AG09309 (cell line): ENCODE measurements around the gene RPL7A.
A peak's percentile ranks its signal among the peaks of the same experiment; 100 is the strongest.

ENCODE experiments used
- DNase-seq: peaks from one replicate; pipeline ENCODE4 v3.0.0-alpha.2; 2010; ENCODE audit warnings: low read depth
- H3K4me3 ChIP-seq: 2 replicates; pipeline ENCODE4 v1.5.1; 2011; ENCODE audit warnings: mild to moderate bottlenecking, low read depth, low read length, moderate library complexity; ENCODE audit not compliant: control insufficient read depth
- CTCF ChIP-seq: IDR thresholded peaks from 2 replicates; pipeline ENCODE4 v1.5.1; 2011; ENCODE audit warnings: mild to moderate bottlenecking, low read depth, low read length, inconsistent platforms; ENCODE audit not compliant: insufficient read depth, control insufficient read depth; ENCODE audit errors: missing control alignments

The RPL7A gene

GRCh38 chr9:133369422-133369821, 21.4 kb downstream of the RPL7A start:
- no peak overlapping the region for H3K4me3 ChIP-seq
- no peak for TF ChIP-seq CTCF
- DNase-seq = no peak

GRCh38 chr9:133369933-133370332, 21.9 kb downstream of the RPL7A start:
- TF ChIP-seq CTCF = no peak
- no peak for DNase-seq
- H3K4me3 ChIP-seq = no peak overlapping the region

GRCh38 chr9:133370685-133371084, 22.7 kb downstream of the RPL7A start:
- no peak overlapping the region for H3K4me3 ChIP-seq
- TF ChIP-seq CTCF = no peak
- no peak for DNase-seq

GRCh38 chr9:133371261-133371711, 23.3 kb downstream of the RPL7A start:
- TF ChIP-seq CTCF = no peak
- no peak for DNase-seq
- H3K4me3 ChIP-seq = no peak overlapping the region

- TF ChIP-seq CTCF = no peak
- no peak overlapping the region for H3K4me3 ChIP-seq
- DNase-seq = no peak
Observed at GRCh38 chr9:133372144-133372543, 24.1 kb downstream of the RPL7A start.

- no peak for TF ChIP-seq CTCF
Observed at GRCh38 chr9:133374612-133375115, 26.6 kb downstream of the RPL7A start.

More at GRCh38 chr9:133374612-133375115, 26.6 kb downstream of the RPL7A start:
- peak; percentile 28 for DNase-seq
- peak overlapping the region; percentile 64 for H3K4me3 ChIP-seq
